NCI-H1436 (cell line): ENCODE measurements around the gene DMBX1.

Source experiments
- DNase-seq: peaks from one replicate; lab custom pipeline; 2025; lab: John Stamatoyannopoulos, UW

Gene DMBX1

GRCh38 chr1:46459315-46459714 lies 30.3 kb upstream of the DMBX1 start:
- no peak for DNase-seq

DNA sequence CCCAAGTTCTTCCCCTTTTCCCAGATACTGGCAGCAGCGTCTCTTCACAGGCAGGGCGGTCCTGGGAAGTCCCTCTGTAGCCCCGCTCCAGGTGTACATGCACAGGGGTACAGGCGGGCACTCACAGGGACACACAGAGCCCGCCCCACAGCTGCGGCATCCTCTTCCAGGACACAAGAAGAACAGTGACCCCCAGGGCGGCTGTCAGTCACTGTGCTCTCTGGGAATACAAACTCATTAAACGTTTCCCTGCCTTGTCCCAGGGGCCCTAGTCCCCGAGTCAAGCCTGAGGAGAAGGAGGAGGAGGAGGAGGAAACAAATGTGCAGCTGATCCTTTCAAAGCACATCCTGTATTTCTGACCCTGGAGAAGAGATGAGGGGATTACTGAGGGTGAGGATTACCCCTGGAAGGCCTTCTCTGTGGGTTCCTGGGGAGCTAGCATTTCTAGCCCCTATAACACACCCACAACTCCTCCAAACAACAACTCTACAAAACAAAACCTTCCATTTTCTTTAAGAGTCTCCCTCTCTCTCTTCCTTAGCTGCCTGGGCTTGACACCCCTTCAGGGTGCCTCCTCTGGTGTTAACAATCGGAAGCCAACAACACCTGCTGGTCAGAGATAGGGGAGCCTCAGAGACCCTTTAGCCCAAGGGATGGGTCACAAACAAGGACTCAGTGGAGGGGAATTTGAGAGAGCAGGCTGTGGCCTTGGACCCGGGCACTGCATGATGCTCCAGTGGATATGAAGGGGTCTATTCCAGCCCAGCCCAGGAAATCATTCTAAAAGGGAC lies 28.4 kb upstream of the DMBX1 start:
- DNase-seq, result no peak

DNA sequence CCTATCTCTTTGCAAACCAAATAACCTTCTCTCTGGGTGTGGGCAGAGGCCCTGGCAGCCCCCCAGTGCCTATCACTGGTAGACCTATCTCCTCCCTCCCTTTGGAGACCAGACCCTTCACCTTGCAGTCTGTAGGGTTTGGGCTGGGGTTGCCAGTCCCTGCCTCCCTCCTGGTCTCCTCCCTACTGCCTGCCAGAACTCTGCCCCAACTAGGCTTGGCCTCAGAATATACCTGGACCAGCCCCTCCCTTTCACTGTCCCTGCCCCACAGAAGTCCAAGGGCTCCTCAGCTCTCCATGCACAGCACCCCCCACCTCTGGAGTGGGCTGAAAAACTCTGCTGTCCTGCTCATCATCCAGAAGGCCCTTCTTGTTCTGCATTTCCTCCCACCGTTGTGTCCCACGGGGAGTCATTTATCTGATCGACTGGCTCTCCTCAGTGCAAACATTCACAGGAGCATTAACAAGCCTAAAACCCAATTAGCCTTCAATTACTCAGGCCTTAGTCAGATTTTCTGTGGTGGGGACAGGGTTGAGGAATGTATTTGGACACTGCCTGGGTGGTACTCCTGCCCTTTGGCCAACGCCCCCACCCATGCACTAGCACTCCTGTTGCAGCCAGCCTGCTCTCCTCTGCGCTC lies 27.7 kb upstream of the DMBX1 start:
- no peak for DNase-seq

DNA sequence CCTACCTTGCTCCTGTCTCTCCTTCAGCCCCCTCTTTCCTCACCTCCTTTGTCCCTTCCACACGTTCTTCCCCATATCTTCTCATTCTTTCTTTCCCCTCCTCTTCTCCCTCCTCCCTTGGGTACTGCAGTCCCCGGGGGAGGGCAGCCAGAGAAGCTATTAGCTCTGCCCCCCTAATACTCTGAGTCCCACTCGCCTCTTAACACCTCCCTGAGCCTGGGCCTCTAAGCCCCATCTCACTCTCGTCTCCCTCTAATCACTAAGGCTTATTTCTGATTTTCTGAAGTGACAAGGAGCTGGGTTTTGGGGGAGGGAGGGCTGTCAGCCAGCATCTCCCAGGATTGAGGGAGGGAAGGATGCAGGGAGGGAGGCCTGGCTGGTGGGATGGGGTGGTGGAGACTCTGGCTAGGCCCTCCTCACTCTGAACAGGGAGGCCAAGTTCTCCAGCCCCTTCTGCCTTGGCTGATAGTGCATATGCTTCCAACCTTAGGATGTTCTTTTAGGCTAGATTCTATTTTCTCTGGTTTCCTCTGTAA lies 25.6 kb upstream of the DMBX1 start:
- DNase-seq, result no peak

- DNase-seq, result no peak
These were observed 24.7 kb upstream of the DMBX1 start for GRCh38 chr1:46464915-46465314.

GRCh38 chr1:46465981-46466476 lies 23.6 kb upstream of the DMBX1 start:
- DNase-seq, result no peak

DNA sequence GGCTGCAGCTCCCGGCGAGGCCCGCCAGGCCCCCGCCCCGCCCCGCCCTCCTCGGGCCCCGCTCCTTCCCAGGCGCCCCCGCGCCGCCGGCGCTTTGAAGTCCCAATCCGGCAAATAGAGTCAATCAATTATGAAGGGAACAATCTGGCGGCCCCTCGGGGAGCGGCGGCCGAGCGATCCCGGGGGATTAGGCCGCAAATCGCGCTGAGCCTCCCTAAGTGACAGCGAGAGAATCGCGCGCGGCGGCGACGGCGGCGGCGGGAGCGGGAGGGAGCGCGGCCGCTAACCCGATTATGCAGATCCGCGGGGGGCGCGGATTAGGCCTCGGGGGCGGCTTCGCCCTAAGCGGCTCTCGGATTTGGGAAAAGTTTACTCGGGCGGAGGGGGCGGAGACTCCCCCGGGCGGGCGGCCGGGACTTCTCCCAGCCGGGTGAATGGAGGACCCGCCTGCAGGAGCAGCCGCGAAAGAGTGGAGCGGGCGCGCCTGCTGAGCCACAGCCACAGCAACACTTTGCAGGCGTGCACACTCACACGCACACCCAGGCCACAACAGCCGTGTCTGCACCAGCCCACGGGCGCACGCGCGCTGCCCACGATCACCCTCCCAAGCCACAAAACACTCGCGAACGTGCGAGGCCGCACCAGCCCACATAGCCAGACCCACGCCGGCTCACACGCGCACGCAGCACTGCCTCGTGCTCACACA lies 23.0 kb upstream of the DMBX1 start:
- peak; percentile 77 for DNase-seq

GRCh38 chr1:46467183-46467504 lies 22.5 kb upstream of the DMBX1 start:
- DNase-seq, result no peak

DNA sequence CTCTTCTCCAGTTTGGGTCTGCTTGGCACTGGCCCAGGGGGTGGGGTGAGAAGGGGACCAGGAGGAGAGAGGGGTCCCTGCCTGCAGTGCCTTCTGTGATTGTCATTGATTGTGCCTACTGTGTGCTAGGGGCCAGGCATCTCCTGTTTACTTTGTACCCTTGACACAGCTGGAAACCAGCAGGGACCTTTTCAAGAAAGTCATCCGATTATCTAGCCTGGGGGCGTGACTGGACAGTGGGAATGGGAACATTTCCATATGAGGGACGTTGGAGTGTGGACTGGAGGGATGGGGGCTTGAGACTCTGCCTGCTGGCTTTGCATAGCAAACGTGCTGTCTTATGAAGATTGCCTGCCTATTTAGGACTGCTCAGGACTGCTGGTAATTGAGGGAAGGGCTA lies 19.8 kb upstream of the DMBX1 start:
- no peak for DNase-seq

- no peak for DNase-seq
These were observed 17.7 kb upstream of the DMBX1 start for GRCh38 chr1:46471848-46472492.

- DNase-seq, result no peak
These were observed 17.0 kb upstream of the DMBX1 start for GRCh38 chr1:46472498-46473181.

DNA sequence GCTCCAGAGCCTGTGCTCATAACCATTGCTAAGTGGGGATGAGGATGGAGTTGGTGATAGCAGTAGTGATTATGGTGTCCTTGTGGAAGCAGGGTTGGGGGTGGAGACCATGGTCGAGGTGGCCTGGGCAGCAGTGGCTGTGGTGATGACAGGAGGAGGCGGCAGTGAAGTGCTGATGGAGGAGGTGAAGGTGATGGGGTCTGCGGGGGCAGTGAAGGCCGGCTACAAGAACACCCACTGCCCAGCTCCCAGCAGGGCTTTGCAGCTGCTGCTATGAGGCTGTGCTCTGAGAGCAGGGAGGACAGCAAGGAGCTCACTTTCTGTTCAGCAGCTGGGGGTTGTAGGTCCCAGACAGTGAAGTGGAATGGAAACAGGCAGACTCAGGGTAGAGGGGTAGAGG lies 15.6 kb upstream of the DMBX1 start:
- no peak for DNase-seq

GRCh38 chr1:46474570-46474969 lies 15.1 kb upstream of the DMBX1 start:
- no peak for DNase-seq

DNA sequence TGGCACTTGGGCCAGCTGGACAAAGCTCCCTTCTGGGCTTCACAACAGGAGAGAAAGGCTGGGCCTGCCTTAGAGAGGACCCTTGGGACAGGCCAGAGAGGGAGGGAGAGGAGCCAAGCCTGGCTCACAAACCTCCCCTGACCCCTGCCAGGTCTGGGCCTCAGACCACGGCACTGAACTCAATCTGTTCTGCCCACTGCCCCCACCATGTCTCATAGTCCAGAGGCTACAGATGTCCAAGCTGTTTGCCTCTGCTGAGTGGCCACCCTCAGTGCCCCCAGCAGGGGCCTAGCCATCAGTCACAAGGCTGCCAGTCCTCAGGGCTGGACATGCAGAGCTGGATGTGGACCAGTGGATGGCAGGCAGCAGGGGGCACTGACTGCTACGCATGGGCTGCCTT lies 13.0 kb upstream of the DMBX1 start:
- DNase-seq, result no peak

DNA sequence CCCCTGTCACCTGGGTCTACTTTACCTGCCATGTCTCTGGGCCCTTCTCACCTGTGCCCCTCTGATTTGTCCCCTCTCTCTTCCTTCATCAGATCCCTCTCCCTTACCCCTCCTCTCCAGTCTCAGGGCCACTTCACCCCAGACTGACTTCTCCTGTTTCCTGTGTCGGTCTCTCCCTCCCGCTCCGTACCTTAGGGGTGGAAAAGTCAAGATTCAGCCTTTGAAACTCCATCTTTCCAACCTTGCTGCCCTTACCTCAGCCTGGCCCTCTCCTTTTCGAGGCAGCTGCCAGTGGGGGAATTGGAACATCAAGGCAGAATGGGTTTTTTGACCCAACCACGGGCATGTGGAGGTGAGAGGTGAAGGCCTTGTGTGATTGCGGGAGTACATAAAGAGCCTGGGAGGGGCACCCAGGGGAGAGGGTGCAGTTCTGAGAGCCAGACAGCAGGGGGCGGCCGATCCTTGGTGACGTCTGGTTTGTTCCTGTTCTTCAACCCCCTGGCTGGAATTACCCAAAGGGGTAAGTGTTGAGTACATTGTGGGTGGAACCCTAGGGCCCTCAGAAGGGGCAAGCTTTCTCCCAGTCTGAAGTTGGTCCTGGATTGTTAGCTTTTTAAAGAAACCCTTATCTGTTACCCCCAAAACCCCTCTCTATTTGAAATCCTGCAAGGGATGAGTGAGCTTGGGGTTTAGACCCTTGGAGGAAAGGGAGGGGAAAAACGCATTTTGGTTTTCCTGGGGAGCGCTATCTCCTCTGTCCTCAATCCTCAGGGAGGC lies 12.3 kb upstream of the DMBX1 start:
- peak; percentile 66 for DNase-seq

GRCh38 chr1:46478721-46479485 lies 10.7 kb upstream of the DMBX1 start:
- no peak for DNase-seq

GRCh38 chr1:46479744-46480350 lies 9.8 kb upstream of the DMBX1 start:
- no peak for DNase-seq

GRCh38 chr1:46480959-46481646 lies 8.5 kb upstream of the DMBX1 start:
- no peak for DNase-seq

GRCh38 chr1:46481961-46482360 lies 7.7 kb upstream of the DMBX1 start:
- no peak for DNase-seq
